Mesenchymal stem cell (in vitro differentiated cells and primary cell): ENCODE data around the gene MFAP5.
A peak's percentile ranks its signal among the peaks of the same experiment; 100 is the strongest.

Experiments
- DNase-seq: peaks from one replicate; pipeline ENCODE4 v3.0.0-alpha.2; 2013
- H2AFZ ChIP-seq: one replicate; pipeline ENCODE4 v1.6.1; 2013; ENCODE audit warnings: low read depth, mild to moderate bottlenecking, control low read depth, inconsistent platforms, low read length, moderate library complexity
- H2AK5ac ChIP-seq: 2 replicates; pipeline ENCODE4 v1.6.1; 2013; ENCODE audit warnings: low read length, moderate library complexity, mild to moderate bottlenecking, inconsistent platforms; ENCODE audit not compliant: severe bottlenecking
- H2BK120ac ChIP-seq: one replicate; pipeline ENCODE4 v1.6.1; 2013; ENCODE audit warnings: low read depth, mild to moderate bottlenecking, inconsistent platforms, low read length, moderate library complexity
- H2BK12ac ChIP-seq, 2 experiments: one replicate each; pipeline ENCODE4 v1.6.1; 2013; ENCODE audit warnings: inconsistent platforms in 2 of 2, low read length in 2 of 2, mild to moderate bottlenecking in 2 of 2, moderate library complexity in 2 of 2, control low read depth in 1 of 2
- H2BK15ac ChIP-seq: one replicate; pipeline ENCODE4 v1.6.1; 2013; ENCODE audit warnings: mild to moderate bottlenecking, low read depth, inconsistent platforms; ENCODE audit not compliant: poor library complexity, severe bottlenecking
- H2BK5ac ChIP-seq: 2 replicates; pipeline ENCODE4 v1.6.1; 2013; ENCODE audit warnings: low read depth, mild to moderate bottlenecking, low read length, control low read depth, inconsistent platforms; ENCODE audit not compliant: poor library complexity, severe bottlenecking
- H3K14ac ChIP-seq, 2 experiments: one replicate each; pipeline ENCODE4 v1.6.1; 2013; ENCODE audit warnings: inconsistent platforms in 2 of 2, low read length in 2 of 2, control low read depth in 1 of 2, mild to moderate bottlenecking in 1 of 2, moderate library complexity in 1 of 2
- H3K18ac ChIP-seq, 2 experiments: one replicate each; pipeline ENCODE4 v1.6.1; 2013; ENCODE audit warnings: inconsistent platforms in 2 of 2, low read length in 2 of 2, control low read depth in 1 of 2, low read depth in 1 of 2, mild to moderate bottlenecking in 1 of 2
- H3K23ac ChIP-seq, 2 experiments: one replicate each; pipeline ENCODE4 v1.6.1; 2013; ENCODE audit warnings: inconsistent platforms in 2 of 2, low read length in 2 of 2, mild to moderate bottlenecking in 2 of 2, moderate library complexity in 2 of 2, control low read depth in 1 of 2
- H3K27ac ChIP-seq: 2 replicates; pipeline ENCODE4 v1.5.1; 2013; ENCODE audit warnings: mild to moderate bottlenecking, moderate library complexity, low read length, control low read depth, inconsistent platforms; ENCODE audit not compliant: poor library complexity, severe bottlenecking
- H3K27me3 ChIP-seq, 2 experiments: 2 replicates each; pipeline versions ENCODE4 v1.6.1 to v1.7.0; 2013; ENCODE audit warnings: low read length in 2 of 2, mild to moderate bottlenecking in 2 of 2, moderate library complexity in 2 of 2, control low read depth in 1 of 2, inconsistent platforms in 1 of 2; ENCODE audit not compliant: control insufficient read depth in 1 of 2, insufficient read depth in 1 of 2
- H3K36me3 ChIP-seq, 2 experiments: 2 replicates each; pipeline versions ENCODE4 v1.6.1 to v1.7.0; 2013; ENCODE audit warnings: low read length in 2 of 2, control low read depth in 1 of 2, inconsistent platforms in 1 of 2, low read depth in 1 of 2, mild to moderate bottlenecking in 1 of 2; ENCODE audit not compliant: insufficient read depth in 2 of 2, control insufficient read depth in 1 of 2
- H3K4ac ChIP-seq, 2 experiments: one replicate each; pipeline ENCODE4 v1.6.1; 2013; ENCODE audit warnings: inconsistent platforms in 2 of 2, low read length in 2 of 2, mild to moderate bottlenecking in 2 of 2, moderate library complexity in 2 of 2, control low read depth in 1 of 2, low read depth in 1 of 2
- H3K4me1 ChIP-seq: 2 replicates; pipeline ENCODE4 v1.6.1; 2013; ENCODE audit warnings: low read depth, low read length, control low read depth; ENCODE audit not compliant: control insufficient read depth, insufficient read depth
- H3K4me2 ChIP-seq: 2 replicates; pipeline ENCODE4 v1.6.1; 2013; ENCODE audit warnings: low read length, mild to moderate bottlenecking, inconsistent platforms; ENCODE audit not compliant: poor library complexity, severe bottlenecking
- H3K4me3 ChIP-seq, 2 experiments: 2 replicates each; pipeline versions ENCODE4 v1.5.1 to v1.7.0; 2013; ENCODE audit warnings: low read length in 2 of 2, mild to moderate bottlenecking in 2 of 2, control low read depth in 1 of 2, low read depth in 1 of 2; ENCODE audit not compliant: insufficient read depth in 1 of 2
- H3K79me1 ChIP-seq: replicated peaks from 2 replicates; pipeline ENCODE4 v1.6.1; 2013; ENCODE audit warnings: mild to moderate bottlenecking, control low read depth, low read length, inconsistent platforms; ENCODE audit not compliant: poor library complexity, severe bottlenecking
- H3K9ac ChIP-seq: 2 replicates; pipeline ENCODE4 v1.7.0; 2013; ENCODE audit warnings: mild to moderate bottlenecking, low read length, moderate library complexity
- H3K9me3 ChIP-seq: 2 replicates; pipeline ENCODE4 v1.7.0; 2013; ENCODE audit warnings: mild to moderate bottlenecking, low read length; ENCODE audit not compliant: control insufficient read depth
- H4K8ac ChIP-seq: one replicate; pipeline ENCODE4 v1.6.1; 2013; ENCODE audit warnings: inconsistent platforms, mild to moderate bottlenecking, low read length, moderate library complexity
- H4K91ac ChIP-seq: one replicate; pipeline ENCODE4 v1.6.1; 2013; ENCODE audit warnings: mild to moderate bottlenecking, low read length, inconsistent platforms
- WGBS: methylation state at CpG from one replicate; pipeline ENCODE4 v1.1.7; 2013; ENCODE audit warnings: mixed read lengths; 5-methylcytosine and 5-hydroxymethylcytosine counted together

MFAP5 gene

DNA sequence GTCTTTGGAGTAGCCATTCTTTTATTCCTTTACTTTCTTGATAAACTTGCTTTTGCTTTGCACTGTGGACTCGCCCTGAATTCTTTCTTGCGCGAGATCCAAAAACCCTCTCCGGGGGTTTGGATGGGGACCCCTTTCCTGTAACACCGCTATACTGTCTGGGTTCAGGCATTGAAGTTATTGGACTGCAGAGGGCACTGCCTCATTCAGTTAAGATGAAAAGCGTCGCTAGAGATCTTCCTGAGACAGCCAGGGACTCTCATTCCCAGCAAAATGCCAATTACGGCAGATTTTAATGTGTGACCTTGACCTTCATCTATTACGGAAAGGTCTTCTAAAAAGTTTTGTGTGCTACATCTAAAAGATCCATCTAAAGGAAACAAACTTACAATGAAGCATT, 17.9 kb upstream of the MFAP5 start:
- no peak for DNase-seq
- H3K9ac ChIP-seq: no peak overlapping the region
- no peaks in the 10 kb centered on the region for H3K9me3 ChIP-seq
- H3K4ac ChIP-seq: no peak overlapping the region
- no peak overlapping the region for H4K8ac ChIP-seq
- H3K4me1 ChIP-seq: peaks cover 4% of the 10 kb centered on the region
- H3K18ac ChIP-seq: no peak overlapping the region
- no peak overlapping the region for H2AFZ ChIP-seq
- H4K91ac ChIP-seq: no peak overlapping the region
- H3K27ac ChIP-seq: no peak overlapping the region
- H3K36me3 ChIP-seq: no peaks in the 10 kb centered on the region
- H3K27me3 ChIP-seq: no peaks in the 10 kb centered on the region
- no peak overlapping the region for H3K23ac ChIP-seq
- no peak overlapping the region for H2BK12ac ChIP-seq
- H3K4me2 ChIP-seq: no peak overlapping the region
- H3K4me3 ChIP-seq: no peak overlapping the region
- 94% methylated on average over 8 of the region's 9 CpGs for WGBS
- no peak overlapping the region for H2BK15ac ChIP-seq
- no peak overlapping the region for H2AK5ac ChIP-seq
- no peak overlapping the region for H3K14ac ChIP-seq
- no peak overlapping the region for H2BK120ac ChIP-seq
- H3K79me1 ChIP-seq: no peaks in the 10 kb centered on the region
- no peak overlapping the region for H2BK5ac ChIP-seq

DNA sequence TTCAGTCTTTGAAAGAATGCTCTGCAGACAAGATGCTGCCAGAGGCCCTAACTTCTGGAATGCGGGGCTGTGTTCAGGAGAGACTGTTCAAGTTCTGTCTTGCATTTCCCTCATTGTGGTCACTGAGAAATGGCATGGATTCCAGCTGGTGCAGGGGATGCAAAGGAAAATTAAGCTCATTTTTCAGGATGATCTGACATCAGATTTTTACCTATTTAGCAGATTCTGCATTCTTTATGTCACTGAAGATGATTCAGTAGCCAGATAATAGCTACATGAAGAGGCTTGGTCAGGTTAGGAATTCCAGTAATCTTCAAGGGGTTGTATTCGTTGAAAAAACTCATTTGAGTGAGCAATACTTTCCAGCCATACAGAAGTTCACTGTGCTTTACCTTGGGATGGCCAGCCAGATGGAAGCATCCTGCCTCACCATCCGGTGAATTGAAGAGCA, 16.1 kb upstream of the MFAP5 start:
- DNase-seq: no peak
- Histone ChIP-seq H3K9ac (no peak overlapping the region), H2BK5ac (no peak overlapping the region), H2BK12ac (no peak overlapping the region), H3K4me1 (peaks cover 4% of the 10 kb centered on the region), H3K4me3 (no peak overlapping the region), H3K36me3 (no peaks in the 10 kb centered on the region), H2BK120ac (no peak overlapping the region), H4K8ac (no peak overlapping the region), H3K9me3 (no peaks in the 10 kb centered on the region), H2BK15ac (no peak overlapping the region), H3K18ac (no peak overlapping the region), H3K79me1 (no peaks in the 10 kb centered on the region), H3K27ac (peak overlapping the region; percentile 48), H3K27me3 (no peaks in the 10 kb centered on the region), H3K14ac (no peak overlapping the region), H3K23ac (no peak overlapping the region), H2AFZ (no peak overlapping the region), H4K91ac (no peak overlapping the region), H3K4me2 (no peak overlapping the region), H2AK5ac (no peak overlapping the region), H3K4ac (no peak overlapping the region)
- WGBS: 51% methylated on average over 3 of the region's 3 CpGs

DNA sequence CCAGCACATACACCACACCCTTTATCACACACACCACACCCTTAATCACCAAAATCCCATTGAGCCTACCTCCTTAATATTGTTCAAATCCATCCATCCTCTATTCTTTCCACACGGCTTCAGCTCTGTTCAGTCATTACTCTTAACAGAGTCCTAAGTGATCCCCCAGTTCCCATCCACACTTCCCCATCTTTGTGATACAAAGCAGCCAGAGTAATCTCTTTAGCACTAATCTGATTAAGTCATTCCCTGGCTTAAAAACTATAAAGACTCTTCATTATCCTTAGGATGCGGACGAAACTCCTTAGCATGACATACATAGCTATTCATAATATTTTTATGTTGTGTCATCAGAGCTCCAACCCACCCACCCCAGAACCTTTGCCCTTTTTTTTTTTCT, 14.7 kb upstream of the MFAP5 start:
- 88% methylated on average over 3 of the region's 3 CpGs for WGBS
- no peak overlapping the region for H2BK5ac ChIP-seq
- no peaks in the 10 kb centered on the region for H3K9me3 ChIP-seq
- no peaks in the 10 kb centered on the region for H3K79me1 ChIP-seq
- H3K23ac ChIP-seq: no peak overlapping the region
- H3K4me1 ChIP-seq: peaks cover 4% of the 10 kb centered on the region
- H4K8ac ChIP-seq: no peak overlapping the region
- H3K4me3 ChIP-seq: no peak overlapping the region
- no peak overlapping the region for H2AK5ac ChIP-seq
- no peak overlapping the region for H2BK120ac ChIP-seq
- no peak overlapping the region for H4K91ac ChIP-seq
- no peak overlapping the region for H3K9ac ChIP-seq
- no peak overlapping the region for H2BK12ac ChIP-seq
- DNase-seq: no peak
- no peak overlapping the region for H3K4me2 ChIP-seq
- no peak overlapping the region for H3K18ac ChIP-seq
- no peak overlapping the region for H3K27ac ChIP-seq
- H3K27me3 ChIP-seq: no peaks in the 10 kb centered on the region
- H3K36me3 ChIP-seq: no peaks in the 10 kb centered on the region
- no peak overlapping the region for H2BK15ac ChIP-seq
- H3K14ac ChIP-seq: no peak overlapping the region
- H2AFZ ChIP-seq: no peak overlapping the region
- H3K4ac ChIP-seq: no peak overlapping the region

DNA sequence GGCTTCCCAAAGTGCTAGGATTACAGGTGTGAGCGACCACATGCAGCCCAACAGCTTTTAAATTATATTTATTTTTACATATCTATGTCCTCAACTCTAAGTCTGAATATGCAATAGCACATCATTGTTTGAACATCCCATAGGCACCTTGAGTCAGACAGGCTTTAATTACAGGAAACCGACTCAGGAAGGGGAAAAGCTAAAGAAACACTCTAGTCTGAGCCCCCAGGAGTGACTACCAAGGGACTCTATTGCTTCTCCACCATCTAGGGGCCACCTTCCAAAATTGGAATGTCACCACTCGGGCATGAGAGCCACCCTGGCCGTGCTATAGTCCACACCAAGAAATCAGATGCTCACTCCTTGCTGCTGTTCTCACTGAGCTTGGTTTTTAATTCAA, 14.0 kb upstream of the MFAP5 start:
- Histone ChIP-seq H3K4ac (no peak overlapping the region), H4K8ac (no peak overlapping the region), H3K23ac (no peak overlapping the region), H3K14ac (no peak overlapping the region), H2BK120ac (no peak overlapping the region), H3K9me3 (no peaks in the 10 kb centered on the region), H3K79me1 (no peaks in the 10 kb centered on the region), H2AK5ac (no peak overlapping the region), H3K4me2 (no peak overlapping the region), H3K27ac (no peak overlapping the region), H3K4me1 (peaks cover 4% of the 10 kb centered on the region), H4K91ac (no peak overlapping the region), H3K27me3 (no peaks in the 10 kb centered on the region), H2BK5ac (no peak overlapping the region), H2AFZ (no peak overlapping the region), H2BK15ac (no peak overlapping the region), H2BK12ac (no peak overlapping the region), H3K9ac (no peak overlapping the region), H3K4me3 (no peak overlapping the region), H3K36me3 (no peaks in the 10 kb centered on the region), H3K18ac (no peak overlapping the region)
- 93% methylated on average over 4 of the region's 4 CpGs for WGBS
- DNase-seq: no peak
